ENCODE results near the gene TULP4.

Gene TULP4

GRCh38 chr6:158311193-158311592, 1.1 kb upstream of the TULP4 start:
- Histone ChIP-seq H3K27me3 (ENCODE audit: control insufficient read depth in 2 of 2, insufficient read depth in 2 of 2, low read length in 2 of 2) (no peaks in the 10 kb centered on the region), H3K4me3 (ENCODE audit: low read length in 2 of 2) (no peak overlapping the region), H3K9me3 (ENCODE audit: control insufficient read depth in 2 of 2, low read length in 2 of 2) (no peaks in the 10 kb centered on the region), H3K27ac (ENCODE audit: low read depth in 2 of 2, low read length in 2 of 2) (no peak overlapping the region), H3K4me1 (ENCODE audit: control insufficient read depth in 2 of 2, insufficient read depth in 2 of 2, low read length in 2 of 2) (no peaks in the 10 kb centered on the region), H3K36me3 (ENCODE audit: control insufficient read depth in 2 of 2, insufficient read depth in 2 of 2, low read length in 2 of 2) (peaks cover 4 to 9% of the 10 kb centered on the region in 2 donors), H3K9ac (ENCODE audit: low read depth in 1 of 2, low read length in 2 of 2) (no peak overlapping the region)

DNA sequence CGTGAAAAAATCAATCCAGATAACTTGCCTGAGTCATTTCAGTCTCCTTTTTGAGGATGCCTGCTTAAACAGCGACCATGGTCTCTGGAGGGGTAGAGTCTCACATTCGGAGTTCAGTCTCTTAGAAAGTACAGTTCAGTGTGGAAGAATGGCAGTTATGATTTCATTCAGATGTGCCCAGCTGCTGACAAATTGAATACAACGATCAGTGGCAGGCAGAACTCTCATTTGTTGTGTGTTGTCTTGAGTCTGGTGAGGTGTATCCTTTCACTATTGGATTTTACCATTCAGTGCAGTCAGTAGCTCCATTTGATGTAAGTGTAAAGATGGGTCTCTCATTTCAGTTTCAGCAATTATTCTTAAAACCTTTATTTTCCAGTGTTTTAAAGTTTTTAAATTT, 639 bp upstream of the TULP4 start:
- Histone ChIP-seq H3K36me3 (ENCODE audit: control insufficient read depth in 2 of 2, insufficient read depth in 2 of 2, low read length in 2 of 2) (peaks cover 7 to 9% of the 10 kb centered on the region in 2 donors), H3K27me3 (ENCODE audit: control insufficient read depth in 2 of 2, insufficient read depth in 2 of 2, low read length in 2 of 2) (no peaks in the 10 kb centered on the region), H3K4me1 (ENCODE audit: control insufficient read depth in 2 of 2, insufficient read depth in 2 of 2, low read length in 2 of 2) (no peaks in the 10 kb centered on the region), H3K9ac (ENCODE audit: low read depth in 1 of 2, low read length in 2 of 2) (no peak overlapping the region), H3K9me3 (ENCODE audit: control insufficient read depth in 2 of 2, low read length in 2 of 2) (no peaks in the 10 kb centered on the region), H3K4me3 (ENCODE audit: low read length in 2 of 2) (no peak overlapping the region), H3K27ac (ENCODE audit: low read depth in 2 of 2, low read length in 2 of 2) (no peak overlapping the region)

- no peaks in the 10 kb centered on the region for H3K4me1 ChIP-seq (ENCODE audit: control insufficient read depth in 2 of 2, insufficient read depth in 2 of 2, low read length in 2 of 2)
- no peaks in the 10 kb centered on the region for H3K27me3 ChIP-seq (ENCODE audit: control insufficient read depth in 2 of 2, insufficient read depth in 2 of 2, low read length in 2 of 2)
- H3K27ac ChIP-seq (ENCODE audit: low read depth in 2 of 2, low read length in 2 of 2) = no peak overlapping the region
- H3K9me3 ChIP-seq (ENCODE audit: control insufficient read depth in 2 of 2, low read length in 2 of 2) = no peaks in the 10 kb centered on the region
- peaks cover 7 to 9% of the 10 kb centered on the region in 2 donors for H3K36me3 ChIP-seq (ENCODE audit: control insufficient read depth in 2 of 2, insufficient read depth in 2 of 2, low read length in 2 of 2)
- H3K9ac ChIP-seq (ENCODE audit: low read depth in 1 of 2, low read length in 2 of 2) = no peak overlapping the region
- no peak overlapping the region for H3K4me3 ChIP-seq (ENCODE audit: low read length in 2 of 2)
Observed at GRCh38 chr6:158312672-158313397, 570 bp downstream of the TULP4 start.

GRCh38 chr6:158313989-158314388, 1.7 kb downstream of the TULP4 start:
- no peaks in the 10 kb centered on the region for H3K9me3 ChIP-seq (ENCODE audit: control insufficient read depth in 2 of 2, low read length in 2 of 2)
- H3K27me3 ChIP-seq (ENCODE audit: control insufficient read depth in 2 of 2, insufficient read depth in 2 of 2, low read length in 2 of 2) = no peaks in the 10 kb centered on the region
- H3K36me3 ChIP-seq (ENCODE audit: control insufficient read depth in 2 of 2, insufficient read depth in 2 of 2, low read length in 2 of 2) = peaks cover 7 to 9% of the 10 kb centered on the region in 2 donors
- H3K4me1 ChIP-seq (ENCODE audit: control insufficient read depth in 2 of 2, insufficient read depth in 2 of 2, low read length in 2 of 2) = no peaks in the 10 kb centered on the region
- no peak overlapping the region for H3K27ac ChIP-seq (ENCODE audit: low read depth in 2 of 2, low read length in 2 of 2)
- no peak overlapping the region for H3K9ac ChIP-seq (ENCODE audit: low read depth in 1 of 2, low read length in 2 of 2)
- peak overlapping the region in 1 of 2 donors; percentile 41 for H3K4me3 ChIP-seq (ENCODE audit: low read length in 2 of 2)

GRCh38 chr6:158314737-158315136, 2.5 kb downstream of the TULP4 start:
- Histone ChIP-seq H3K4me1 (ENCODE audit: control insufficient read depth in 2 of 2, insufficient read depth in 2 of 2, low read length in 2 of 2) (no peaks in the 10 kb centered on the region), H3K27me3 (ENCODE audit: control insufficient read depth in 2 of 2, insufficient read depth in 2 of 2, low read length in 2 of 2) (no peaks in the 10 kb centered on the region), H3K27ac (ENCODE audit: low read depth in 2 of 2, low read length in 2 of 2) (no peak overlapping the region), H3K9ac (ENCODE audit: low read depth in 1 of 2, low read length in 2 of 2) (no peak overlapping the region), H3K9me3 (ENCODE audit: control insufficient read depth in 2 of 2, low read length in 2 of 2) (no peaks in the 10 kb centered on the region), H3K36me3 (ENCODE audit: control insufficient read depth in 2 of 2, insufficient read depth in 2 of 2, low read length in 2 of 2) (peaks cover 7 to 9% of the 10 kb centered on the region in 2 donors), H3K4me3 (ENCODE audit: low read length in 2 of 2) (no peak overlapping the region)

DNA sequence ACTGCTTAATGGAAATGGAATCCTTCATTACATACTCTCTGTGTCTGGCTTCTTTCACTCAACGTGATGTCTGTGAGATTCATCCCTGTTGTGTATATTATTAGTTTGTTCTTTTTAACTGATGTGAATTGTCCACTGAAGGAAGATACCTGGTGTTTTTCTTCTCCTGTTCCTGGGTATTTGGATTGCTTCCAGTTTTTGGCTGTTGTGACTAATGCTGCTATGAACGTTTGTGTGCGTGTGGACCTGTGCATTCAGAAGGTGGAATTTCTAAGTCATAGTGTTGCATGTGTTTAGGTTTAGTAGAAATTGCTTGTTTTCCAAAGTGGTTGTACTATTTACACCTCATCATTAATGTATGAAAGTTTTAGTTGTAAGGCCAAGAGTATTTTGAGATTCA, 3.8 kb downstream of the TULP4 start:
- Histone ChIP-seq H3K36me3 (ENCODE audit: control insufficient read depth in 2 of 2, insufficient read depth in 2 of 2, low read length in 2 of 2) (peaks cover 7 to 9% of the 10 kb centered on the region in 2 donors), H3K27me3 (ENCODE audit: control insufficient read depth in 2 of 2, insufficient read depth in 2 of 2, low read length in 2 of 2) (no peaks in the 10 kb centered on the region), H3K9me3 (ENCODE audit: control insufficient read depth in 2 of 2, low read length in 2 of 2) (no peaks in the 10 kb centered on the region), H3K27ac (ENCODE audit: low read depth in 2 of 2, low read length in 2 of 2) (no peak overlapping the region), H3K4me3 (ENCODE audit: low read length in 2 of 2) (no peak overlapping the region), H3K9ac (ENCODE audit: low read depth in 1 of 2, low read length in 2 of 2) (no peak overlapping the region), H3K4me1 (ENCODE audit: control insufficient read depth in 2 of 2, insufficient read depth in 2 of 2, low read length in 2 of 2) (no peaks in the 10 kb centered on the region)

GRCh38 chr6:158321960-158322359, 9.7 kb downstream of the TULP4 start:
- peaks cover 5 to 10% of the 10 kb centered on the region in 2 donors for H3K4me1 ChIP-seq (ENCODE audit: control insufficient read depth in 2 of 2, insufficient read depth in 2 of 2, low read length in 2 of 2)
- H3K9ac ChIP-seq (ENCODE audit: low read depth in 1 of 2, low read length in 2 of 2) = no peak overlapping the region
- H3K9me3 ChIP-seq (ENCODE audit: control insufficient read depth in 2 of 2, low read length in 2 of 2) = no peaks in the 10 kb centered on the region
- H3K4me3 ChIP-seq (ENCODE audit: low read length in 2 of 2) = no peak overlapping the region
- H3K27me3 ChIP-seq (ENCODE audit: control insufficient read depth in 2 of 2, insufficient read depth in 2 of 2, low read length in 2 of 2) = no peaks in the 10 kb centered on the region
- no peak overlapping the region for H3K27ac ChIP-seq (ENCODE audit: low read depth in 2 of 2, low read length in 2 of 2)
- no peaks in the 10 kb centered on the region for H3K36me3 ChIP-seq (ENCODE audit: control insufficient read depth in 2 of 2, insufficient read depth in 2 of 2, low read length in 2 of 2)

- Histone ChIP-seq H3K27ac (ENCODE audit: low read depth in 2 of 2, low read length in 2 of 2) (no peak overlapping the region), H3K36me3 (ENCODE audit: control insufficient read depth in 2 of 2, insufficient read depth in 2 of 2, low read length in 2 of 2) (no peaks in the 10 kb centered on the region), H3K9me3 (ENCODE audit: control insufficient read depth in 2 of 2, low read length in 2 of 2) (no peaks in the 10 kb centered on the region), H3K27me3 (ENCODE audit: control insufficient read depth in 2 of 2, insufficient read depth in 2 of 2, low read length in 2 of 2) (no peaks in the 10 kb centered on the region), H3K4me3 (ENCODE audit: low read length in 2 of 2) (no peak overlapping the region), H3K9ac (ENCODE audit: low read depth in 1 of 2, low read length in 2 of 2) (no peak overlapping the region), H3K4me1 (ENCODE audit: control insufficient read depth in 2 of 2, insufficient read depth in 2 of 2, low read length in 2 of 2) (peaks cover 5 to 10% of the 10 kb centered on the region in 2 donors)
Observed at GRCh38 chr6:158322400-158322723, 10.1 kb downstream of the TULP4 start.

- no peak overlapping the region for H3K27ac ChIP-seq (ENCODE audit: low read depth in 2 of 2, low read length in 2 of 2)
- peaks cover 7 to 13% of the 10 kb centered on the region in 2 donors for H3K4me1 ChIP-seq (ENCODE audit: control insufficient read depth in 2 of 2, insufficient read depth in 2 of 2, low read length in 2 of 2)
- H3K9ac ChIP-seq (ENCODE audit: low read depth in 1 of 2, low read length in 2 of 2) = no peak overlapping the region
- no peaks in the 10 kb centered on the region for H3K9me3 ChIP-seq (ENCODE audit: control insufficient read depth in 2 of 2, low read length in 2 of 2)
- no peak overlapping the region for H3K4me3 ChIP-seq (ENCODE audit: low read length in 2 of 2)
- H3K27me3 ChIP-seq (ENCODE audit: control insufficient read depth in 2 of 2, insufficient read depth in 2 of 2, low read length in 2 of 2) = no peaks in the 10 kb centered on the region
- no peaks in the 10 kb centered on the region for H3K36me3 ChIP-seq (ENCODE audit: control insufficient read depth in 2 of 2, insufficient read depth in 2 of 2, low read length in 2 of 2)
Observed at GRCh38 chr6:158322724-158323560, 10.7 kb downstream of the TULP4 start.

GRCh38 chr6:158323561-158323958, 11.3 kb downstream of the TULP4 start:
- no peak overlapping the region for H3K27ac ChIP-seq (ENCODE audit: low read depth in 2 of 2, low read length in 2 of 2)
- no peaks in the 10 kb centered on the region for H3K27me3 ChIP-seq (ENCODE audit: control insufficient read depth in 2 of 2, insufficient read depth in 2 of 2, low read length in 2 of 2)
- H3K4me3 ChIP-seq (ENCODE audit: low read length in 2 of 2) = no peak overlapping the region
- no peaks in the 10 kb centered on the region for H3K9me3 ChIP-seq (ENCODE audit: control insufficient read depth in 2 of 2, low read length in 2 of 2)
- H3K9ac ChIP-seq (ENCODE audit: low read depth in 1 of 2, low read length in 2 of 2) = no peak overlapping the region
- H3K36me3 ChIP-seq (ENCODE audit: control insufficient read depth in 2 of 2, insufficient read depth in 2 of 2, low read length in 2 of 2) = no peaks in the 10 kb centered on the region
- peaks cover 10 to 18% of the 10 kb centered on the region in 2 donors for H3K4me1 ChIP-seq (ENCODE audit: control insufficient read depth in 2 of 2, insufficient read depth in 2 of 2, low read length in 2 of 2)
